22Rv1 (cell line): ENCODE data around the gene IMPDH1.

Experiments
- ZFX ChIP-seq: fragments of 450-650 bp; IDR thresholded peaks from 2 replicates; pipeline ENCODE4 v1.6.1; 2017; ENCODE audit warnings: antibody characterized with exemption, borderline replicate concordance
- TF ChIP-seq, protein P1 (sequence below): fragments of 450-650 bp; IDR thresholded peaks from 2 replicates; pipeline ENCODE4 v1.5.1; 2017; ENCODE audit warnings: mild to moderate bottlenecking

DNA sequence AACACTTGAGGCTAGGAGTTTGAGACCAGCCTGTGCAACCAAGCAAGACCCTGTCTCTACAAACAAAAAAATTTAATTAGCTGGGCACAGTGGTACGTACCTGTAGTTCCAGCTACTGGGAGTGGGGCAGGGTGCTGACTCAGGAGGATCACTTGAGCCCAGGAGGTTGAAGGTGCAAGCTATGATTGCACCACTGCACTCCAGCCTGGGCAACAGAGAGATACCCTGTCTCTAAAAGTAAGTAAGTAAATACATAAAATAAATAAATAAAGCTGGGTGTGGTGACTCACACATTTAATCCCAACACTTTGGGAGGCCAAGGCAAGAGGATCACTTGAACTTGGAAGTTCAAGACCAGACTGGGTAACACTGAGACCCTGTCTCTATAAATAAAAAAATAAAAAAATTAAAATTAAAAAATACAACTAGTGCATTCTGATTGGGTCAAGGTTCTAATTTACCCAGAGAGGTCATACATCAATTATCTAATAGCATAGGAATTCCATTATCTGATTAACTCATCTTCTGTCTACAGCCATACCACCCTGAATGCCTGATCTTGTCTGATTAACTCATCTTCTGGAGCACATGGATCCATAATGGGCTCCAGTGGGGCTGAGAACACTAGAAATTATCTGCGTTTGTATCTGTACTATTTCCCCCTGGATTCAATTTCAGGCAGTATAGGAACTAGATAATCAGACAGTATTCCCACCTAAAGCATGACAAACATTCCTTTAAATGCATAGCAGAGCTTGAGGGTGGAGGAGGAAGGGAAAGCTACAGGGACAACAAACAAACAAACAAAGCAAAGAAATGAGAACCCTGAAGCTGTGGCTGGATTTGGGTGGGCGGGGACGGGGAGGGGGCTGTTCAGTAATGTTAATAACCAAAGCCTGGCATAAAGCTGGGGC lies 24.9 kb upstream of the IMPDH1 start:
- TF ChIP-seq, protein P1, sequence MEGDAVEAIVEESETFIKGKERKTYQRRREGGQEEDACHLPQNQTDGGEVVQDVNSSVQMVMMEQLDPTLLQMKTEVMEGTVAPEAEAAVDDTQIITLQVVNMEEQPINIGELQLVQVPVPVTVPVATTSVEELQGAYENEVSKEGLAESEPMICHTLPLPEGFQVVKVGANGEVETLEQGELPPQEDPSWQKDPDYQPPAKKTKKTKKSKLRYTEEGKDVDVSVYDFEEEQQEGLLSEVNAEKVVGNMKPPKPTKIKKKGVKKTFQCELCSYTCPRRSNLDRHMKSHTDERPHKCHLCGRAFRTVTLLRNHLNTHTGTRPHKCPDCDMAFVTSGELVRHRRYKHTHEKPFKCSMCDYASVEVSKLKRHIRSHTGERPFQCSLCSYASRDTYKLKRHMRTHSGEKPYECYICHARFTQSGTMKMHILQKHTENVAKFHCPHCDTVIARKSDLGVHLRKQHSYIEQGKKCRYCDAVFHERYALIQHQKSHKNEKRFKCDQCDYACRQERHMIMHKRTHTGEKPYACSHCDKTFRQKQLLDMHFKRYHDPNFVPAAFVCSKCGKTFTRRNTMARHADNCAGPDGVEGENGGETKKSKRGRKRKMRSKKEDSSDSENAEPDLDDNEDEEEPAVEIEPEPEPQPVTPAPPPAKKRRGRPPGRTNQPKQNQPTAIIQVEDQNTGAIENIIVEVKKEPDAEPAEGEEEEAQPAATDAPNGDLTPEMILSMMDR: no peak
- TF ChIP-seq ZFX: no peak
